ENCODE data around the gene IGFBP5.

The IGFBP5 gene

DNA sequence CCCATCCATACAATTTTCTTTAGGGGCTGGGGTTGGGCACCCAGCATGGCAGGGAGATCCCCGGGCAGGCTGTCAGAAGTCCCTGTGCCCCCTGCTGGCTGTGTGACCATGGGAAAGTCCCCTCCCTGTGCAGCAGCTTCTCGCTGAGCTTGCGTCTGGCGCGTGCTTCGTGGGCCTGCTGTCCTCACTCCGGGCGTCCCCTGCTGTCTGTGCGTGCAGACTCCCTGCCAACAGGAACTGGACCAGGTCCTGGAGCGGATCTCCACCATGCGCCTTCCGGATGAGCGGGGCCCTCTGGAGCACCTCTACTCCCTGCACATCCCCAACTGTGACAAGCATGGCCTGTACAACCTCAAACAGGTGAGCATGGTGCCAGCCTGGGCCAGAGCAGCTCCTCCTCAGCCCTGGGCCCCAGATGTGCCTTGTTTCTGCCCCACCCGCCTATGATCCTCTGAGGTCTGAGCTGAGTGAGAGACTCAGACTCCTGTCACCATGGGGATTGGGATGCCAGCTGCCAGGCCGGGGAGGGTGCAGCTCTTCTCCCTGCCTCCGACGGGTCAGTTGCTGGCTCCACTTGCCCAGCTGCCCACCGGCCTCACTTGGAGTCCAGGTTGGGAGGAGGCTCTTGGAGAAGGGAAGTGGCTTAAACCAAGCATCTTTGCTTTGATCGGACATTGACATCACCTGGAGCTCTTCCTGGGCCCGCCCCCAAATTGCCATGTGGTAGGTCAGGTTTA, 33.5 kb downstream of the IGFBP5 start:
- no peak for TF ChIP-seq TCF12 (IDR thresholded peaks at IDR 0.05; ENCODE audit: low read depth)
- TF ChIP-seq EP300 (IDR thresholded peaks at IDR 0.05; ENCODE audit: borderline replicate concordance) = no peak
- TF ChIP-seq ZBTB7A (IDR thresholded peaks at IDR 0.05; ENCODE audit: low read depth) = no peak
- TF ChIP-seq NFIC (IDR thresholded peaks at IDR 0.05) = no peak
- no peak for TF ChIP-seq TEAD4 (IDR thresholded peaks at IDR 0.05)
- no peak for TF ChIP-seq FOXM1 (IDR thresholded peaks at IDR 0.05; ENCODE audit: borderline replicate concordance, low read depth)
- TF ChIP-seq, protein P1, sequence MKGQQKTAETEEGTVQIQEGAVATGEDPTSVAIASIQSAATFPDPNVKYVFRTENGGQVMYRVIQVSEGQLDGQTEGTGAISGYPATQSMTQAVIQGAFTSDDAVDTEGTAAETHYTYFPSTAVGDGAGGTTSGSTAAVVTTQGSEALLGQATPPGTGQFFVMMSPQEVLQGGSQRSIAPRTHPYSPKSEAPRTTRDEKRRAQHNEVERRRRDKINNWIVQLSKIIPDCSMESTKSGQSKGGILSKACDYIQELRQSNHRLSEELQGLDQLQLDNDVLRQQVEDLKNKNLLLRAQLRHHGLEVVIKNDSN (IDR thresholded peaks at IDR 0.05) = no peak
- TF ChIP-seq YY1 (IDR thresholded peaks at IDR 0.05; ENCODE audit: low read depth) = no peak
- no peak for TF ChIP-seq CREB1 (IDR thresholded peaks at IDR 0.05; ENCODE audit: low read depth)
- TF ChIP-seq EGR1 (IDR thresholded peaks at IDR 0.05) = no peak
- TF ChIP-seq RAD21 (IDR thresholded peaks at IDR 0.05; ENCODE audit: low read depth) = no peak
- no peak for TF ChIP-seq REST (IDR thresholded peaks at IDR 0.05; ENCODE audit: low read depth)
- no peak for TF ChIP-seq TAF1 (IDR thresholded peaks at IDR 0.05; ENCODE audit: low read depth)

GRCh38 chr2:216661051-216661450, 34.3 kb downstream of the IGFBP5 start:
- TF ChIP-seq FOXM1 (IDR thresholded peaks at IDR 0.05; ENCODE audit: borderline replicate concordance, low read depth) (no peak), EP300 (IDR thresholded peaks at IDR 0.05; ENCODE audit: borderline replicate concordance) (no peak), TCF12 (IDR thresholded peaks at IDR 0.05; ENCODE audit: low read depth) (no peak), EGR1 (IDR thresholded peaks at IDR 0.05) (no peak), CREB1 (IDR thresholded peaks at IDR 0.05; ENCODE audit: low read depth) (no peak), YY1 (IDR thresholded peaks at IDR 0.05; ENCODE audit: low read depth) (no peak), CEBPB (IDR thresholded peaks at IDR 0.05) (no peak), REST (IDR thresholded peaks at IDR 0.05; ENCODE audit: low read depth) (no peak), TEAD4 (IDR thresholded peaks at IDR 0.05) (no peak), NFIC (IDR thresholded peaks at IDR 0.05) (no peak)
- TF ChIP-seq, protein P2, sequence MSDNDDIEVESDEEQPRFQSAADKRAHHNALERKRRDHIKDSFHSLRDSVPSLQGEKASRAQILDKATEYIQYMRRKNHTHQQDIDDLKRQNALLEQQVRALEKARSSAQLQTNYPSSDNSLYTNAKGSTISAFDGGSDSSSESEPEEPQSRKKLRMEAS (IDR thresholded peaks at IDR 0.05) = no peak
- TF ChIP-seq, protein P1 (IDR thresholded peaks at IDR 0.05) = no peak

- TF ChIP-seq FOXM1 (IDR thresholded peaks at IDR 0.05; ENCODE audit: borderline replicate concordance, low read depth) (no peak), REST (IDR thresholded peaks at IDR 0.05; ENCODE audit: low read depth) (no peak), TCF12 (IDR thresholded peaks at IDR 0.05; ENCODE audit: low read depth) (no peak)
These were observed 34.9 kb downstream of the IGFBP5 start for GRCh38 chr2:216660496-216660895.

DNA sequence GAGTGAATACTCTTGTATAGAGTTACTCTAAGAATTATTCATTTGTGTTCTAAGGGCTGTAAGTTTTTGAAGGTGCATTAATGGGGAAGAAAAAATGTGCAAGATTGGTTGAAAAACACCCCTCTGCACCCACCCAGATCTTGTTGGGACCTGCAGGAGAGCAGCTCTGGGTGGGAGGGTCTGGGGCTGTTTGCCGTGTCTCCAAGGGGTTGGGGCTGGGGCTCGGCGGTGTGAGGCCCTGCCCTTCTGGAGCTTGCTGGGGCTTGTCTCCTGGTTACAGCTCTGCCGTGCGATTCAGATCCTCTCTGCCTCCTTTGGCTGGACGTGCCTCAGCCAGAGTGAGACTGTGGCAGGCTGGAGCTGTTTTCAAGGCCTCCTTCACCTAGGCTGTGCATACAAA, 36.1 kb downstream of the IGFBP5 start:
- no peak for TF ChIP-seq TAF1 (IDR thresholded peaks at IDR 0.05; ENCODE audit: low read depth)
- no peak for TF ChIP-seq EP300 (IDR thresholded peaks at IDR 0.05; ENCODE audit: borderline replicate concordance)
- no peak for TF ChIP-seq YY1 (IDR thresholded peaks at IDR 0.05; ENCODE audit: low read depth)
- TF ChIP-seq REST (IDR thresholded peaks at IDR 0.05; ENCODE audit: low read depth) = no peak
- TF ChIP-seq, protein P2 (IDR thresholded peaks at IDR 0.05) = no peak
- no peak for TF ChIP-seq RAD21 (IDR thresholded peaks at IDR 0.05; ENCODE audit: low read depth)
- no peak for TF ChIP-seq TEAD4 (IDR thresholded peaks at IDR 0.05)
- no peak for TF ChIP-seq FOXM1 (IDR thresholded peaks at IDR 0.05; ENCODE audit: borderline replicate concordance, low read depth)
- TF ChIP-seq, protein P1 (IDR thresholded peaks at IDR 0.05) = no peak
- no peak for TF ChIP-seq EGR1 (IDR thresholded peaks at IDR 0.05)
